Glutamatergic neuron (in vitro differentiated cells): Measurements from ENCODE around the gene GLYATL3. TPM values are rescaled to one million over a fixed set of nuclear protein-coding genes. Genes with fewer than 3 reads are reported as not detected.

Source experiments
- DNase-seq: peaks from one replicate; pipeline ENCODE4 v3.0.0; 2022
- H3K27ac Mint-ChIP-seq: one replicate; pipeline ENCODE4 v1.8.0; 2020; ENCODE audit warnings: mild to moderate bottlenecking, mixed read lengths, inconsistent platforms; ENCODE audit not compliant: unreplicated experiment
- H3K27me3 Mint-ChIP-seq: one replicate; pipeline ENCODE4 v1.8.0; 2020; ENCODE audit warnings: mild to moderate bottlenecking, moderate library complexity, mixed read lengths, inconsistent platforms; ENCODE audit not compliant: unreplicated experiment
- H3K36me3 Mint-ChIP-seq: one replicate; pipeline ENCODE4 v1.8.0; 2020; ENCODE audit warnings: mild to moderate bottlenecking, mixed read lengths, inconsistent platforms; ENCODE audit not compliant: unreplicated experiment
- H3K4me1 Mint-ChIP-seq: one replicate; pipeline ENCODE4 v1.8.0; 2020; ENCODE audit warnings: mild to moderate bottlenecking, low read depth, mixed read lengths, inconsistent platforms; ENCODE audit not compliant: unreplicated experiment
- H3K4me3 Mint-ChIP-seq: one replicate; pipeline ENCODE4 v1.8.0; 2020; ENCODE audit warnings: mild to moderate bottlenecking, mixed read lengths, inconsistent platforms; ENCODE audit not compliant: unreplicated experiment
- H3K9me3 Mint-ChIP-seq: one replicate; pipeline ENCODE4 v1.8.0; 2020; ENCODE audit warnings: mild to moderate bottlenecking, moderate library complexity, mixed read lengths, inconsistent platforms; ENCODE audit not compliant: unreplicated experiment
- total RNA-seq: library from RNA; stranded (reverse); fragmentation: NEBNext Ultra II Directional; extraction: Animal tissue kit (Norgen Biotek cat#: 25700); gene quantifications from one replicate; pipeline ENCODE4 v1.2.1, GENCODE V29; 2021; ENCODE audit not compliant: unreplicated experiment
- TF ChIP-seq, protein P1 (sequence below): fragments of 200-600 bp; sonication (generic); IDR thresholded peaks from one replicate; pipeline ENCODE4 v1.5.0; 2021; ENCODE audit not compliant: partially characterized antibody, unreplicated experiment

Gene GLYATL3
- total RNA-seq, 1 donor from 2014 or later, result not detected

DNA sequence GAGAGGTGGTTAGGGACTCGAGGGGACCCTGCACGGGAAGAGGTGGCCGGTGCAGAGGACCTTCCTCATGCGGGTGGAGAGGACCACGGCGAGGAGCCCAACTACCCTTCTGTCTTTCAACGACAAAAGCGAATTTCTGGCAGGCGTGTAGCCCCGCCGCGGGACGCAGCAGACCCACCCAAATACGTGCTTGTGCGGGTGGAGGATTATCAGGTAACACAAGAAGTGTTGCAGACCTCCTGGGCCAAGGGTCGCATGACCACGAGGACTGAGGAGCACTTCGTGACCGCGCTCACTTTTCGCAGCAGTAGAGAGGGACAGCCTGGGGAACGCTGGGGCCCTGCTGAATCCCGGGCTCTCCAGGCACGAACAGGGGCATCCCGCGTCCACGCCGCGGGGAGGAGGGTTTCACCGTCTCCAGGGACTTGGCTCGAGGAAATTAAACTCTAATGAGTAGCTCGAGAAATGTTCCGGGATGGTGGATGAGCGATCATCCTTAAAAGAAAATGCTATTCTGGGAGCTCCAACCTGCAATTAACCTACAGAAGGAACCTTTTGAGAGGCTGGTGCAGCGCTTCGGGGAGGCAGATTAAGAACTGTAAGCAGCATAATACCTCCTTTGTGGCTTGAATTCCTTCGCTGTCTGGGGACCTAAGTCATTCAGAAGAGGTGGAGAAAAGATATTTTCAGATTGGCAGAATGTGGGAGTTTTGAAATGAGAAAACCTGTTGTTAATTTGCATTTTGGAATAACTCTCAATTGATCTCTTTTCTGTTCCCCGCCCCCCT, 51.5 kb downstream of the GLYATL3 start:
- H3K27ac Mint-ChIP-seq, result no peak overlapping the region
- TF ChIP-seq, protein P1, sequence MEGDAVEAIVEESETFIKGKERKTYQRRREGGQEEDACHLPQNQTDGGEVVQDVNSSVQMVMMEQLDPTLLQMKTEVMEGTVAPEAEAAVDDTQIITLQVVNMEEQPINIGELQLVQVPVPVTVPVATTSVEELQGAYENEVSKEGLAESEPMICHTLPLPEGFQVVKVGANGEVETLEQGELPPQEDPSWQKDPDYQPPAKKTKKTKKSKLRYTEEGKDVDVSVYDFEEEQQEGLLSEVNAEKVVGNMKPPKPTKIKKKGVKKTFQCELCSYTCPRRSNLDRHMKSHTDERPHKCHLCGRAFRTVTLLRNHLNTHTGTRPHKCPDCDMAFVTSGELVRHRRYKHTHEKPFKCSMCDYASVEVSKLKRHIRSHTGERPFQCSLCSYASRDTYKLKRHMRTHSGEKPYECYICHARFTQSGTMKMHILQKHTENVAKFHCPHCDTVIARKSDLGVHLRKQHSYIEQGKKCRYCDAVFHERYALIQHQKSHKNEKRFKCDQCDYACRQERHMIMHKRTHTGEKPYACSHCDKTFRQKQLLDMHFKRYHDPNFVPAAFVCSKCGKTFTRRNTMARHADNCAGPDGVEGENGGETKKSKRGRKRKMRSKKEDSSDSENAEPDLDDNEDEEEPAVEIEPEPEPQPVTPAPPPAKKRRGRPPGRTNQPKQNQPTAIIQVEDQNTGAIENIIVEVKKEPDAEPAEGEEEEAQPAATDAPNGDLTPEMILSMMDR, result no peak
- H3K4me3 Mint-ChIP-seq, result peak overlapping the region; percentile 90
- H3K9me3 Mint-ChIP-seq, result no peaks in the 10 kb centered on the region
- H3K36me3 Mint-ChIP-seq, result no peaks in the 10 kb centered on the region
- H3K4me1 Mint-ChIP-seq, result peaks cover 10% of the 10 kb centered on the region
- DNase-seq, result peak; percentile 35
- peaks cover 10% of the 10 kb centered on the region for H3K27me3 Mint-ChIP-seq

DNA sequence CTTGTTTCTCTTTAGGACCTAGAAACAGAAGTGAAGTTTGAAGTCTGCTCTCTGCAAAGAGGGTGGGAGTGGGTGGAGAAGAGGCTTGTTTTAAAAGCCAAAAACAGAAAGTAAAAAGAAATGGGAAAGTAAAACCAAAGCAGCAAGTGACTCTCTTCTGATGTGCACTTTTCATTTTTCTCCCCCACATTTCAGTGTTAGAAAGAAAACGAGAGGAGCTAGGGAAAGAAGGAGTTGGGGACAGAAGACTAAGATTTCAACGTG, 52.1 kb downstream of the GLYATL3 start:
- peak overlapping the region; percentile 90 for H3K4me3 Mint-ChIP-seq
- H3K4me1 Mint-ChIP-seq, result peaks cover 10% of the 10 kb centered on the region
- TF ChIP-seq, protein P1, result no peak
- H3K9me3 Mint-ChIP-seq, result no peaks in the 10 kb centered on the region
- no peak overlapping the region for H3K27ac Mint-ChIP-seq
- DNase-seq, result no peak
- H3K27me3 Mint-ChIP-seq, result peaks cover 10% of the 10 kb centered on the region
- no peaks in the 10 kb centered on the region for H3K36me3 Mint-ChIP-seq

DNA sequence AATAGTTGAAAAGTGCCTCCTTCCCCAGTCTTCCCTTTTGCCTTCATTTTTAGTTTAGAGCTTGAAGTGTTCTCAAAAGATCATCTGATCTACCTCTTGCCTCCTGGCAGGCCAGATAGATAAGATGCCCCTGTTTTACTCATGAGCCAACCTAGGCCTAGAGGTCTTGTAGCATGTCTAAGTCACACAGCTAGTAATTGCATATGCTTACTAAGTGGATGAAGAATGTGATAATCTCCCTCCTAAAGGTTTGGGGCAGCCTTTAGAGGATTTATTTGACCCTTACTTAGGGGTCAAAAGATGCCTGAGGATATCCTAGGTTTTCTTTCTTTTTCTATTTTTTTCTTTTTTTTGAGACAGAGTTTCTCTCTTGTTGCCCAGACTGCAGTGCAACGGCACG, 52.9 kb downstream of the GLYATL3 start:
- H3K4me3 Mint-ChIP-seq, result no peak overlapping the region
- DNase-seq, result no peak
- no peaks in the 10 kb centered on the region for H3K9me3 Mint-ChIP-seq
- peaks cover 10% of the 10 kb centered on the region for H3K4me1 Mint-ChIP-seq
- H3K27me3 Mint-ChIP-seq, result peaks cover 10% of the 10 kb centered on the region
- no peaks in the 10 kb centered on the region for H3K36me3 Mint-ChIP-seq
- TF ChIP-seq, protein P1, result no peak
- no peak overlapping the region for H3K27ac Mint-ChIP-seq

DNA sequence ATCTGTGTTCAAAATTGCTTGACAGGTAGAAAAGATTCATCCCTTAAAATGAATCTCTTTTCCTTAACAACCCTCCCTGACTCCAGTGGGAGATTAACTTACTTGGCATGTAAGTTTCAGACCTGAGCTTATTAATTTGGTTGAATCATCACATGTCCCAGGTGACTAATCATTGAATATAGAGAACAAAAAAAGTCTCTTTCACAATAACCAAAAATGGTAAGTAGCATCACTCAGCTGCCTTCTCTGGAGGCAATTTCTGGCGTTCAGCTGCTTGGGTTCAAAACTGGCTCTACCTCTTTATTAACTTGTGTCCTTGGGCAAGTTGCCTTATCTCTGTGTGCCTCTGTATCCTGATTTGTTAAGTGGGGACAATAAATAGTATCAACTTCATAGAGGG, 53.7 kb downstream of the GLYATL3 start:
- H3K4me1 Mint-ChIP-seq, result peaks cover 10% of the 10 kb centered on the region
- TF ChIP-seq, protein P1, result no peak
- H3K36me3 Mint-ChIP-seq, result no peaks in the 10 kb centered on the region
- H3K9me3 Mint-ChIP-seq, result no peaks in the 10 kb centered on the region
- DNase-seq, result no peak
- peaks cover 10% of the 10 kb centered on the region for H3K27me3 Mint-ChIP-seq
- no peak overlapping the region for H3K4me3 Mint-ChIP-seq
- no peak overlapping the region for H3K27ac Mint-ChIP-seq

DNA sequence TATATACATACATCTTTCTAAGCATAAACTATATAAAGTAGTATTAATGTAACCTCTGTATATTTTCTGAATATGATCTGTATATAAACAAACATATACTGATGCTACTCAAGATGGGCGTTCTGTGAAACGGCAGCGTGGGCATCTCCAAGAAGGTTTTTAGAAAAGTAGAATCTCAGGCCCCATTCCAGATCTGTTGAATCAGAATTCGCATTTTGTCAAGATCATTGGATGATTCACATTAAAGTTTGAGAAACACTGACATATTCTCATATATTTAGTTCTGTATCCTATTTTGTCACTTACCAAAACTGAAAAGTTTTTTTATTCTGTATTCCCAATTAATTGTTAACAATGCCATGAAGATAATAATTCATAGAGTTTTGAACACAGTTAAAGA, 56.2 kb downstream of the GLYATL3 start:
- H3K27ac Mint-ChIP-seq, result no peak overlapping the region
- no peaks in the 10 kb centered on the region for H3K9me3 Mint-ChIP-seq
- peaks cover 4% of the 10 kb centered on the region for H3K27me3 Mint-ChIP-seq
- no peak for DNase-seq
- TF ChIP-seq, protein P1, result no peak
- H3K36me3 Mint-ChIP-seq, result no peaks in the 10 kb centered on the region
- H3K4me3 Mint-ChIP-seq, result no peak overlapping the region
- H3K4me1 Mint-ChIP-seq, result peaks cover 10% of the 10 kb centered on the region
